ENCODE measurements around the gene KREMEN1.
"Not testable (repeated sequence)": the region's sequence is repeated elsewhere in the genome, so short reads cannot be mapped to it uniquely, and the experiment has no call there.

KREMEN1 gene, protein sequence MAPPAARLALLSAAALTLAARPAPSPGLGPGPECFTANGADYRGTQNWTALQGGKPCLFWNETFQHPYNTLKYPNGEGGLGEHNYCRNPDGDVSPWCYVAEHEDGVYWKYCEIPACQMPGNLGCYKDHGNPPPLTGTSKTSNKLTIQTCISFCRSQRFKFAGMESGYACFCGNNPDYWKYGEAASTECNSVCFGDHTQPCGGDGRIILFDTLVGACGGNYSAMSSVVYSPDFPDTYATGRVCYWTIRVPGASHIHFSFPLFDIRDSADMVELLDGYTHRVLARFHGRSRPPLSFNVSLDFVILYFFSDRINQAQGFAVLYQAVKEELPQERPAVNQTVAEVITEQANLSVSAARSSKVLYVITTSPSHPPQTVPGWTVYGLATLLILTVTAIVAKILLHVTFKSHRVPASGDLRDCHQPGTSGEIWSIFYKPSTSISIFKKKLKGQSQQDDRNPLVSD

DNA sequence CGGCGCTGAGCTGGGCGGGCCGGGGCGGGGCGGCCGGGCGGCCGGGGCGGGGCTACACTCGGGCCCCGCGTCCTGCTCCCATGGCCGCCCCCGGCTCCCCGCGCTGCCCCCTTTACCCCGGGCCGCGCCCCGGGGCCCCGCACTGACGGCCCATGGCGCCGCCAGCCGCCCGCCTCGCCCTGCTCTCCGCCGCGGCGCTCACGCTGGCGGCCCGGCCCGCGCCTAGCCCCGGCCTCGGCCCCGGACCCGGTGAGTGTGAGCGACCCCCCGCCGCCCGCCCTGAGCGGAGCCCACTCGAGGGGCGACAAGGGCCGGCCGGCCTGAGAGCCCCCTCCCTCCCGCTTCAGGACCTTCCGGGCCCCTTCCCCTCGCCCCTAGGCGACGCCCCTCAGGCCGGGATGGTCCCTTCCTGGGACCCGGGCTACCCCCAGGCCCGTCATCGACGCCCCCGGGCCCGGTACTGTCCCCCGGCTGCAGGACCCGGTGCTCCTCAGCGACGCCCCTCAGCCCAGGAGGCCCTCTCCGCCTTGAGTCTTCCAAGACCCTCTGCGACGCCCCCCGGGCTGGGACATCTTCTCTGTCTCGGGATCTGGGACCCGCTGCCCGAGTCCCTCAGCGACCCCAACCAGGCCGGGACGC is at the start of gene KREMEN1:
Gene KREMEN1 (plus strand): TSS at position 57 of the 639 bp plus-strand sequence. CDS start 96 bp downstream, at position 153.
- DNase-seq (ENCODE audit: low read depth, low spot score) = no peak

DNA sequence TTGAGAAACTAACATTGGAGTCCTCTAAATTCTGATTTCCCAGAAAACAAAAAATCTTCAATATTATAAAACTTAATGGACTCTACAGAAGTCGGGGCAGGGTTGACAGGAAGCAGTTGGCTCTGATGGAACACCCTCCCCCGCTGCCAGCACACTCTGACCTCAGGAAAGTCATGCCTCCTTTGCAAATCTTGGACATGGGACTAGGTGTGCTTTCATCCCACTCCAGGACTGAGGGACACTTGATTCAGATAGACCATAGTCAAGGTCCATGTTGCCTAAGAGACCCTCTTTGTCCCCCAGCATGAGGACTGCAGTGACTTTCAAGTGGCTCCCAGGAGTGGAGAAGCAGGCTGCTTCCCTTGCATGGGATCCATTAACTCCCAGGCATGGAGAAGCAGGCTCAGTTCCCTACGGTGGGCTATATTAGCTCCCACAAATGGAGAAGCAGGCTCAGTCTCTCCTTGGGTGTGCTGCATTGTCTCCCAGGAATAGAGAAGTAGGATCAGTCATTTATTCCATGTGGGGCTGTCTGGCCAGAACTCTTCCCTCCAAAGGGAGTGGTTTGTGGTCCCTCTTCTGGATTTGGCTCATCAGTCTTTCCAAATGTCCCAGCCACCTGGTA is 49.6 kb upstream of the KREMEN1 start:
- no peak for DNase-seq (ENCODE audit: low read depth, low spot score)

GRCh38 chr22:29026579-29026978 is 46.3 kb upstream of the KREMEN1 start:
- DNase-seq (ENCODE audit: low read depth, low spot score) = no peak

GRCh38 chr22:29028468-29028867 is 44.4 kb upstream of the KREMEN1 start:
- DNase-seq (ENCODE audit: low read depth, low spot score) = no peak

DNA sequence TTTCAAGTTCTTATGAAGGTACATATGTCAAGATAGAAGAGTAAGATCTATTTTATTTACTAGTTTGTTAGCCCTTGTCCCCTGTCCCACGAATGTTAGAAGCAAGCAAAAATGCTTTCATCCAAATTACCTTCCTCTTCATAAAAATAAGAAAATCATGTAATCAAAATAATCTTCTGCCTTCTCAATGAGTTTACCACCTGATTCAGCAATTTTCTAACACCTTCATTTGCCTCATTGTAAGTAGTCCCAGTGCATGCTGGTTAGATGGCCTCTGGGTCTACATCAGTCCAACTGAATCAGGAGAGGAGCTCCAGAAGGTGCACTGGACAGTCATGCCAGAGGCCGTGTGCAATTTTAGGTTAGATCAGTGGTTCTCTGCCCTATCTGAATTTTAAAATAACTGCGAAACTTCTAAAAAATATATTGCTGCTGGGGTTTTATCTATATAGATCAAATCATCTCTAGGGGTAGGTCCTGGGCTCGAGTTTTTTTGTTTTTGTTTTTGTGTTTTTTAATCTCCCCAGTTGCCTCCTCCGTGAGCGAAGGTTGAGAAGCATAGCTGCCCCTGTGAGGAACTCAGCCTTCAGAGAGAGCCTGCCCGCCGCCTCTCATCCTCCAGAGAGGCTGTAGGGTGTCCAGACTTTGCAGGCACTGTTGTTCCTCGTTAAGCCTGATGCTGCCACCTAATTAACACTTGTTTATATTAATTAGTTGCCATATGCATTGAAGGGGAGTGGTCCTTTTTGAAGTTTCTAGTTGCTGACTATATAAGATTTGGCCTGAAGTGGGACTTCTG is 43.4 kb upstream of the KREMEN1 start:
- no peak for DNase-seq (ENCODE audit: low read depth, low spot score)

GRCh38 chr22:29030016-29030617 is 42.7 kb upstream of the KREMEN1 start:
- DNase-seq (ENCODE audit: low read depth, low spot score) = no peak

- no peak for DNase-seq (ENCODE audit: low read depth, low spot score)
Observed at GRCh38 chr22:29030618-29031226, 42.1 kb upstream of the KREMEN1 start.

GRCh38 chr22:29031227-29032011 is 41.4 kb upstream of the KREMEN1 start:
- DNase-seq (ENCODE audit: low read depth, low spot score) = no peak

DNA sequence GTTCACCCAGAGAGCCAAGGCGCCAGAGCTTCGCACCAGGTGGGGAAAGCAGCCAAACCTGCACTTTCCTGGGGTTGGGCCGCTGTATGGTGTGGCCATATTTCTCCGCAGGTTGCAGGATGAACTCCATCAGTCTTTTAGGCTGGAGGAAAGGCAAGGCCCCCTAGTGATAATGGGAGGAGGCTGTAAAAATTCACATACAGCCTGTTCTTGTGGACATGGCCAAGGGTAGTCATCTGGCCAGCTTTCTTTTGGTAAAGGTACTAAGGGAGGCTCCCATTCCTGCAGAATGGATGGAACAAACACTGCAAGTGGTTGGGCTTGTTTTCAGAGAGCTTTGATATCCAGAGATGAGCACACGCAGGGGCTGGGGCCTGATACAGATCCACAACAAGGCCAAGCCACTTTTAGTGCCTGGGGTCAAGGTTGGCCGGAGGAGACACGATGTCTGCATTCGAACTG is 40.8 kb upstream of the KREMEN1 start:
- no peak for DNase-seq (ENCODE audit: low read depth, low spot score)

DNA sequence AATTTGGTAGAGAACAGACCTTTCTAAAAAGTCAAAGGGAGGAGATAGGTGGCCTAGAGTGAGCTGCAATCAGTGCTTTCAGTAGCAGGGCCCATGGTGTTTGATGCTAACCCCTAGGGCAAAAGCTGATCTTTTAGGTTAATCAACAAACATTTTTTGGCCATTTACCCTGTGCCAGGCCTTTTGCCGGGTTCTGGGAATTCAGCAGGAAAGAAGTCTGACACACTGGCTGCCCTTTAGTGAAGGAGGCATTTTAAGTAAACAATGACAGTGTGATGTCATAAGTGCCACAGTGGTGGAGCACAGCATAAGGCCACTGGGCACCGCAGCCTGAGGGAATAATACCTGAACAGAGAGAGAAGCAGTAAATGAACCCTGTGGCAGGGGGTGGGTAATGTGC is 40.3 kb upstream of the KREMEN1 start:
- DNase-seq (ENCODE audit: low read depth, low spot score) = no peak

- DNase-seq (ENCODE audit: low read depth, low spot score) = no peak
Observed at GRCh38 chr22:29037340-29037932, 35.4 kb upstream of the KREMEN1 start.

GRCh38 chr22:29039148-29039547 is 33.7 kb upstream of the KREMEN1 start:
- no peak for DNase-seq (ENCODE audit: low read depth, low spot score)

DNA sequence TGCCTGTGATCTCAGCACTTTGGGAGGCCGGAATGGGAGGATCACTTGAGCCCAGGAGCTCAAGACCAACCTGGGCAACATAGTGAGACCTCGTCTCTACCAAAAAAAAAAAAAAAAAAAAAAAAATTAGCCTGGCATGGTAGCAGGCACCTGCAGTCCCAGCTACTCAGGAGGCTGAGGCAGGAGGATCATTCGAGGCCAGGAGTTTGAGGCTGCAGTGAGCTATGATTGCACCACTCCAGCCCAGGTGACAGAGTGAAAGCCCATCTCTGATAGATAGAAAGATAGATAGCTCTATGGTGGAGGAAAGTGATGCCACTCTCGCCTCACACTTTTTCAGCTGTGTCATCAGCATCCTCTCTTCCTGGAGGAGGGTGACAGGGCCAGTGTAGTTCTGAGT is 33.2 kb upstream of the KREMEN1 start:
- not testable (repeated sequence) for DNase-seq (ENCODE audit: low read depth, low spot score)

- DNase-seq (ENCODE audit: low read depth, low spot score) = peak; percentile 48
Observed at GRCh38 chr22:29040385-29041275, 32.2 kb upstream of the KREMEN1 start.

- DNase-seq (ENCODE audit: low read depth, low spot score) = no peak
Observed at GRCh38 chr22:29041408-29041807, 31.4 kb upstream of the KREMEN1 start.

DNA sequence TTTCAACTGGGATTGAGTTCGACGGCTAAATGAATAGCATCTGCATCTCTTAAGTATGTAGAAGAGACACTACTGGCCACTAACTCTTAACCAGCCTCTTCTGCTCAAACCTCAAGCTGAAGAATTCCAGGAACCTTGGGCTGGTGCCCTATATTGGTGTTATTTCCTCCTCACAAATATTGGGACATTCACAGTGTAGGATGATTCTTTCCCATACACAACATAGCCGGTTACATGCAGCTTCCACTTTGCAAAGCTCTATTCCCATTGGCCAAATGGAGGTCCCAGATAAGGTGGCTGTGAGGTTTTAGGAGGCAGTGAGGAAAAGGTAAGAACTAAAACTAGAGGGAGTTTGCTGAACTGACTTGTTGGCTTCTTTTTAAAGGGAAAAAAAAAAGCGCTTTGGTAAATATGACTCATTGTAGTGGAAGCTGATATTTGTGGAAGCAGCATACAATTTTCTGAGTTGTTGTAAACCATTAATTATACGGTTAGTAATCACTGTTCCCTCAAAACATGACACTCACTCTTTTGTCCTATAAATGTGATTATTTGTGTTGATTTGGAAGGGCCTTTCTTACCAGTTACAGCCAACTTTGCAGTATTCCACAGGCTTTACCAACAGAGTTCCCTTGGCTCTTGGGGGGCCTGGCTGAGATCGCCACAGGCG is 28.8 kb upstream of the KREMEN1 start:
- no peak for DNase-seq (ENCODE audit: low read depth, low spot score)

GRCh38 chr22:29044657-29045176 is 28.1 kb upstream of the KREMEN1 start:
- DNase-seq (ENCODE audit: low read depth, low spot score) = no peak

Data from activated CD4-positive, CD25-positive, alpha-beta regulatory T cell treated with anti-CD3 and anti-CD28 coated beads, Interleukin-2, amount 50 U/mL, for 16 hours (primary cell).